Neuron (in vitro differentiated cells): ENCODE measurements around the gene ATG16L2.
"Not testable (repeated sequence)": the region's sequence is repeated elsewhere in the genome, so short reads cannot be mapped to it uniquely, and the experiment has no call there.

Source experiments
- H2AFZ ChIP-seq: one replicate; pipeline ENCODE4 v1.6.1; 2013; ENCODE audit warnings: low read depth, mild to moderate bottlenecking, inconsistent platforms, low read length, moderate library complexity
- H3K27me3 ChIP-seq: one replicate; pipeline ENCODE4 v1.6.1; 2013; ENCODE audit warnings: low read length; ENCODE audit not compliant: insufficient read depth
- H3K36me3 ChIP-seq: one replicate; pipeline ENCODE4 v1.6.1; 2013; ENCODE audit warnings: low read length; ENCODE audit not compliant: insufficient read depth
- H3K4me1 ChIP-seq: one replicate; pipeline ENCODE4 v1.6.1; 2013; ENCODE audit warnings: low read length; ENCODE audit not compliant: insufficient read depth
- H3K4me3 ChIP-seq: 2 replicates; pipeline ENCODE4 v1.5.1; 2013; ENCODE audit warnings: mild to moderate bottlenecking, low read length, moderate library complexity
- H3K9me3 ChIP-seq: one replicate; pipeline ENCODE4 v1.6.1; 2013; ENCODE audit warnings: low read length

Gene ATG16L2

DNA sequence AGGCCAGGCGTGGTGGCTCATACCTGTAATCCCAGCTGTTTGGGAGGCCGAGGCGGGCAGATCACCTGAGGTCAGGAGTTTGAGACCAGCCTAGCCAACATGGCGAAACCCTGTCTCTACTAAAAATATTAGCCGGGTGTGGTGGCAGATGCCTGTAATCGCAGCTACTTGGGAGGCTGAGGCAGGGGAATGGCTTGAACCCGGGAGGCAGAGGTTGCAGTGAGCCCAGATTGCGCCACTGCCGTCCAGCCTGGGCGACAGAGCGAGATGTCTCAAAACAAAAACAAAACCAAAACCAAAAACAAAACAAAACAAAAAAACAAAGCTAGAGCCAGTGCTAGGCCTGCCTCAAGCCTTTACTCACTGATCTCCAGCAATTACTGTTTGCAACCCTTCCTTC is 13.4 kb downstream of the ATG16L2 start:
- H3K27me3 ChIP-seq, H3K36me3 ChIP-seq, H2AFZ ChIP-seq, H3K4me1 ChIP-seq, H3K9me3 ChIP-seq, H3K4me3 ChIP-seq: not testable (repeated sequence)

DNA sequence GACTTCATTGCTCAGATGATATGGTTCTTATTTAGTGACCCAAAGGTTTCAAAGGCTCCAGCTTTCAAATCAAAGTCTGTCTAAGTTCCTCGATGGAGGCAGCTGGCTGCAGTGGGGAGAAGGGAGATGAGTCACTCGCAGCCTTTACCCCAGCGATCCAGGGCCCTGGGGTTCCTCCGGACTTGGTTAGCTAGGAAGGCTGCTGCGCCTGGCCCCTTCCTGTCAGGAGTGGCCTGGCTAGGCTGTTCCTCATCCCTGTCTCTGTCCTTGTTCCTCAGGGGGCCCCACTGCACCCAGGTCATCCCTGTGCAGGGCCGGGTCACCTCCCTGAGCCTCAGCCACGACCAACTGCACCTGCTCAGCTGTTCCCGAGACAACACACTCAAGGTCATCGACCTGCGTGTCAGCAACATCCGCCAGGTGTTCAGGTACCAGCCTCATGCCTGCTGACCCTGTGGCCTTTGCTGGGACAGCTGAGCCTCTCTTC is 13.9 kb downstream of the ATG16L2 start:
- Histone ChIP-seq H3K4me3 (no peak overlapping the region), H3K36me3 (no peaks in the 10 kb centered on the region), H3K9me3 (no peaks in the 10 kb centered on the region), H2AFZ (no peak overlapping the region), H3K27me3 (no peaks in the 10 kb centered on the region), H3K4me1 (peaks cover 4% of the 10 kb centered on the region)

DNA sequence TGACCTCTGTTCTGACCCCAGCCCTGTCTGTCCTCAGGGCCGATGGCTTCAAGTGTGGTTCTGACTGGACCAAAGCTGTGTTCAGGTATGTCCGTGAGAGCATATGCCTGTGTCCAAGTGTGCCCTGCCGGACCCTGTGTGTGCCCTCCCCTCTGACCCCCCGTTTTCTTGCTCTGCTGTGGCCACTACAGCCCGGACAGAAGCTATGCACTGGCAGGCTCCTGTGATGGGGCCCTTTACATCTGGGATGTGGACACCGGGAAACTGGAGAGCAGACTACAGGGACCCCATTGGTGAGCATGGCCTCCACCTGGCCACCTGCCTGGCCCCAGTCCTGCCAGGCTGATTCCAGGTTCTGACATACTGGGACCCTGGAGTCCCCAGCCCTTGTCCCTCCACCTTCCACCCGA is 14.5 kb downstream of the ATG16L2 start:
- no peaks in the 10 kb centered on the region for H3K27me3 ChIP-seq
- H3K4me1 ChIP-seq = peaks cover 4% of the 10 kb centered on the region

DNA sequence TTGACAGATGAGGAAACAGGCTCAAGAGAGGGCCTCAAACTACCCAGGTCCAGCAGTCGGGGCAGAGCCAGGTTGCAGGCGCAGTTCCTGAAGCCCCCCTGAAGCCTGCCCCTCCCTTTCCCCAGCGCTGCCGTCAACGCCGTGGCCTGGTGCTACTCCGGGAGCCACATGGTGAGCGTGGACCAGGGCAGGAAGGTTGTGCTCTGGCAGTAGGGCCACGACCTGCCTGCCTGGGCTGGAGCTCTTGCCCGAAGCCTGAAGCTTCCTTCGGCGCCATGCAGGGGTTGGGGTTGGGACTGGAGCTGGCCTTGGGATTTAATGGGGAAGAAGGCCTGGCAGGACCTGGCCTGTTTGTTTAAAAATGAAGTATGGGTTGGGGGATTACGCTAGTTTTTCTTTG is 15.0 kb downstream of the ATG16L2 start:
- no peak overlapping the region for H2AFZ ChIP-seq
- H3K27me3 ChIP-seq = no peaks in the 10 kb centered on the region
- no peaks in the 10 kb centered on the region for H3K36me3 ChIP-seq
- H3K4me3 ChIP-seq = no peak overlapping the region
- H3K4me1 ChIP-seq = peaks cover 4% of the 10 kb centered on the region
- H3K9me3 ChIP-seq = no peaks in the 10 kb centered on the region

More for the DNA sequence above, 14.5 kb downstream of the ATG16L2 start:
- Histone ChIP-seq H3K9me3 (no peaks in the 10 kb centered on the region), H3K36me3 (no peaks in the 10 kb centered on the region), H2AFZ (no peak overlapping the region), H3K4me3 (no peak overlapping the region)

DNA sequence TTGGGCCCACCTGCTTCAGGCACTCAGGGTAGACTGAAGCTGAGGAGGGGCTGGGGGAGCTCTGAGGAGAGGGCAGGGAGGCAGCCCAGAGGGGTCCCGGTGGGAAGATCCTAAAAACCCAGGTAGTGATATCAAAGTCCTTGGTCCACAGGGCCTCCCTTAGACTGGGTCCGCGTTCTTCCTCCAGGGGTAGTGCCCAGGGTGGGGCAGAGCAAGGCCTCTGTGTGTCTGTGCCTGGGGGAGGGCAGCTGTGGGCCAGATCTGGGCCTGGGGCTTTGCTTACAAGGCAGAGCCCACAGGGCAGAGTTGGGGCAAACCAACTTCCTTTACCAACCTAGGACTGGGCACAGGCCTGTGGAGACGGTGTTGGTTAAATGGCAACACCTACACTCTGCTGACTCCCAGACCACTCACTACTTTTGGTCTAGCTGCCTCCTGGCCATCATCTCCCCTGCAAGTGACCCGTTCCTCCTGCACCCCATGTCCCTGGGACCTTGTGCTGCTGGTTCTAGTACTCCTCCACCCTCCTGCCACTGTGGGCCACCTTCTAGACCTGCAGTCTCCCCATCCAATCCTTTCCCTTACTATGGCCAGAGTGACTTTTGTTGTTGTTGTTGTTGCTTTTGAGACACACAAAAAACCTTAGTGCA is 15.8 kb downstream of the ATG16L2 start:
- no peaks in the 10 kb centered on the region for H3K27me3 ChIP-seq
- H3K4me3 ChIP-seq = no peak overlapping the region
- no peaks in the 10 kb centered on the region for H3K36me3 ChIP-seq
- H3K9me3 ChIP-seq = no peaks in the 10 kb centered on the region
- H2AFZ ChIP-seq = no peak overlapping the region
- H3K4me1 ChIP-seq = peaks cover 4% of the 10 kb centered on the region

DNA sequence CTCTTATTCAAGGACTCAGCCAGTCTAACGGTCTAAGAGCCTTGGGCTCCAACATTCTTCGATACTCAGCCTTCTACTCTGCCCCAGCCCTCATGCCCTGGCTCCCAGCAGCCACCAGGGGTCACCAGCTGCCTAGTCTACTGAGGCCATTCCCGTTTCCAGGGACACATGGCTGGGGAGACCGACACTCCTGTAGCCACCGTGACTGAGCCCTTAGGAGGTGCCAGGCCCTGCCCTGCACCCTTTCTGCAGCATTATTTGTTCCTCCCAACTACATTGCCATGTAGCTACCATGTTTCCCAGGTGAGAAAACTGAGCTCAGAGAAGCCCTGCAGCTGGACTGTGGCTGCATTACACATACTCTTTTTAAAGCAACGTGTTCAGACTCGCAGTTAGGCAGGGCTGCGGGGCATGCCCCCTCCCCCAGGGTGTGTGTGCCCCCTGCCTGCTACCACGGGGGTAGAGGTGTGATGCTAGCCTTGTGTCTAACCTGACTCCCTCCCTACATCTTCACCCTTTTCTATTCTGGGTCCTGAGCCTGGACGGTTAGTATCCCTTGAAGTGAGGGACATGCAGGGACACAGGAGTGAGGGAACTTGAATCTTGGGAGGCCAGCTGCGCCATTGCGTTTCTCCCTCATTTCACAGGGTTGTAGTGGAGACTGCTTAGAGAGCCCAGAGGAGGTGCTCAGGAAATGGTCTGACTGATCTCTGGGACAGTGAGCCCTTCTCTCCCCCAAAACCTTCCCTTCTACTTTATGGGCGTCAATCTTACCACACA is 17.5 kb downstream of the ATG16L2 start:
- Histone ChIP-seq H3K27me3 (no peaks in the 10 kb centered on the region), H3K4me1 (peaks cover 4% of the 10 kb centered on the region), H3K9me3 (no peaks in the 10 kb centered on the region), H3K36me3 (no peaks in the 10 kb centered on the region), H2AFZ (no peak overlapping the region), H3K4me3 (no peak overlapping the region)

DNA sequence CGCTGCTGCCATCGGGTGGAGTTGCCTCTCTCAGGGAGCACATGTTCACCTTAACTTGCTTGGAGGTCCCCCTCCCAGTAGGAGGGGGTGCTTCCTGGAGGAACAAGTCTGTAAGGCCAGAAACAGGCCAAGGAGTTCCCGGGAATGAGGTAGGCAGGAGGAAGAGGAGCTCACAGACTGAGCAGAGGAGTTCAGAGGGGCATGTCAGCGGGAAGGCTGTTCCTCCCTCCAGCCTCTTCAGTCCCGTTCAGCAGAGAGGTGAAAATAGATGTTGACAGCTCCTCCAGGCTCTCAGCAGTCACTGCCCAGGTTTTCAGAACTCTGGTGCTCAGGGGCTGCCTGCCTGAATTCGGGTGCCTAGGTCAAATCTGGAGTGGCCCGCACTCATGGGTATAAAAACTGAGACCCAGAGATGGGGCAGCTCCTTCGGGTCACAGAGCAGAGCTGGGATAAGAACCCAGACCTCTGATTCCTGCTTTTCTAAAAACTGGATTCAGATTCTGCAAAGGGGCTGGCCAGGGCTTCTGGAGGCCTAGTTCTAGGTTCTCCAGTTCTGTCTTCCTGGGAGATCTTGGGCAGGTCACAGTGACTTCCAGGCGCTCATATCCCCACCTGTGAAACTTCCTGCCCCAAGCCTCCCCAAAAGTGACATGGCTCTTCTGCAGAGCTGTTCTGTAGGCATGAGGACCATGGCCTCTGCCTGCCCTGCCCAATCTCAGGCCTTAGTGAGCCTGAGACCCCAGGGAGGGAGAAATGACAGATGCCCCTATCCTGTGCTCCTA is 18.3 kb downstream of the ATG16L2 start:
- H3K4me3 ChIP-seq = no peak overlapping the region
- H3K27me3 ChIP-seq = no peaks in the 10 kb centered on the region
- peaks cover 2% of the 10 kb centered on the region for H3K36me3 ChIP-seq
- H3K4me1 ChIP-seq = peaks cover 4% of the 10 kb centered on the region
- H2AFZ ChIP-seq = no peak overlapping the region
- no peaks in the 10 kb centered on the region for H3K9me3 ChIP-seq

DNA sequence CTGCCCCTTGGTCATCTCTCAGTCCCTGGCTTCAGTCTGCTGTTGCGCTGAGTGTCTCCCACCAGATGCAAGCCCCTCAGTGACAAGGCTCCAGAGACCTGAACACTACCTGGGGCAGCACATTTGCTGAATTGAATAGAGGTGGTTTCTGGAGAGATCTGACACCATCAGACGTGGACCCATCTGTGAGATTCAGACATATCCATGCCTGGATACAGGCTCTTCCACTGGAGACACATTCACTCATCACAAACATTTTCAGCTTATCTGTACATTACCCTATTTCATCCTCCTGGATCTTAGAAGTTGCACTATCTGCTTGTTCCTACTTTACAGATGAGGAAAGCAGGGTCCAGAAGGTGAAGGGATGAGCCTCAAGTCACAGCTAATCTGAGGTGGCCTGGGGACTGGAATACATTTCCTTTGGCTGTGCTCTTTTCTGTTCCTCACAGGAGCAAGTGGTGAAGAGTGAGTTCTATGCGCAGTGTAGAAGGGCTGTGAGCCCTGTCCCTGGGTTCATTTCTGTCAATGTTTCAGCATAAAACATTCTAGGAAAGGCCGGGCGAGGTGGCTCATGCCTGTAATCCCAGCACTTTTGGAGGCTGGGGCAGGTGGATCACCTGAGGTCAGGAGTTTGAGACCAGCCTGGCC is 19.0 kb downstream of the ATG16L2 start:
- Histone ChIP-seq H3K9me3 (no peaks in the 10 kb centered on the region), H3K27me3 (no peaks in the 10 kb centered on the region), H3K4me1 (peaks cover 4% of the 10 kb centered on the region), H2AFZ (no peak overlapping the region), H3K36me3 (peaks cover 10% of the 10 kb centered on the region), H3K4me3 (no peak overlapping the region)

DNA sequence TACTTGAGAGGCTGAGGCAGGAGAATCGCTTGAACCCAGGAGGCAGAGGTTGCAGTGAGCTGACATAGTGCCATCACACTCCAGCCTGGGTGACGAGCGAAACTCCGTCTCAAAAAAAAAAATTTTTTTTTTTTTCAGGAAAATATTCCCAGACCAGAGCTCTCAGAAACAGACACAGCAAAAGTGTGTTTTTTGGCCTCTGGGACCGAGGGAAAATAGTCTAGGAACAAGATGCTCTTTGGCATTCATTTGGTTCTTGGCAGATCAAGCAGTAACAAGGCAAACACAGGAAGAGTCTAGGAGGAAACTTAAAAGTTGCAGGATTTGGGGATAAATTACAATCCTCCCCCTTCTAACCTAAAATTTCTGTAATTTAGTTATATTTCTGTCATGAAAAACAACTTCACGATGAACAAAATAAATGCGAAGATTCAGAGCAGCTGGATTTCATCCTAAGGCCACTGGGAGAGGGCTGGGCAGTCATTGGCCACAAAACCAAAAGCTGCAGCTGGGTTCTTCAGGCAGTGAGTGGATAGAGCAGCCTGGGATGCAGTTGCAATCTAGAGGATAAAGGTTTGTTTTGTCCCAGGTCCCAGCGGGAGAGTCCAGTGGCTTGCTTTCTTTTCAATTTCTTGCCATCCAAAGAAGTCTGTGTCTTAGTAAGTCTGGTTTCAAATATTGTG is 19.7 kb downstream of the ATG16L2 start:
- H3K4me3 ChIP-seq = no peak overlapping the region
- no peaks in the 10 kb centered on the region for H3K27me3 ChIP-seq
- peaks cover 4% of the 10 kb centered on the region for H3K4me1 ChIP-seq
- no peak overlapping the region for H2AFZ ChIP-seq
- H3K36me3 ChIP-seq = peaks cover 17% of the 10 kb centered on the region
- H3K9me3 ChIP-seq = no peaks in the 10 kb centered on the region

DNA sequence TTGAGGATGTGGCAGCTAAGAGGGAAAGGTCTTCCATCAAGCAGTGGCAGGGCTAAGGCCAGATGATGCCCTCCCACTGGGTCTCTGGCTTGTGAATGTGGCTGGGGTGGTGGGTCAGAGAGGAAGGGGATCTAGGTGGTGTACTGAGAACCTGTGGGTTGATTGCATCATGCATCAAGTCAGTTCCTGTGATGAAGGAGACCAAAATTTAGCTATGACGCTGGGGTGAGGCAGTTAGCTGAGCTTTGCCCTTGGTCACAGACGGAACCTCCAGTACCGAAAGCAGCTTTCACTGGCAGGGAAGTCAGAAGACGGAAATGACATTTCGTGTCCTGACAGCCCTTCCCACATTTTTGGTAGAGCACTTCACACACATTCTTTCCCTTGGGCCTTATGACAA is 20.7 kb downstream of the ATG16L2 start:
- Histone ChIP-seq H3K36me3 (peaks cover 26% of the 10 kb centered on the region), H3K27me3 (no peaks in the 10 kb centered on the region), H2AFZ (no peak overlapping the region), H3K4me1 (peaks cover 4% of the 10 kb centered on the region), H3K4me3 (no peak overlapping the region), H3K9me3 (no peaks in the 10 kb centered on the region)

DNA sequence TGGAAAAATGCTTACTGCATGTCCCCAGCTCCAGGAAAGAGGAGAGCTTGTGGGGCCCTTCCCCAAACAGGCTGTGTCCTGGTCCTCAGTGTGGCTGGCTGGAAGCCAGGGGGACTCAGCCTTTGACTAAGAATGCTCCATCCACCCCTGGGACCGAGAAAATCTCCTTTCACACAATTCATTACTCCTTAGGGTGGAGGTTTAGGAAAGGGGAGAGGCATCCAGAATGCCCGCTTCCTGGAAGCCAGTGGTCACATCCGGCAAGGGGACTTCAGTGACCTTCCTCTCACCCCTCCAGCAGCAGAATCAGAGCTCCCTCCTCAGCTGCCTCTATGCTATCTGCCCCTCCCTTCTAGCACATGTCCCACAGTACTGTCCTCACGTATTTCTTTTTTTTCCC is 21.9 kb downstream of the ATG16L2 start:
- no peak overlapping the region for H3K4me3 ChIP-seq
- H3K4me1 ChIP-seq = peaks cover 4% of the 10 kb centered on the region
- no peaks in the 10 kb centered on the region for H3K9me3 ChIP-seq
- H2AFZ ChIP-seq = no peak overlapping the region
- H3K27me3 ChIP-seq = no peaks in the 10 kb centered on the region
- H3K36me3 ChIP-seq = peaks cover 36% of the 10 kb centered on the region

DNA sequence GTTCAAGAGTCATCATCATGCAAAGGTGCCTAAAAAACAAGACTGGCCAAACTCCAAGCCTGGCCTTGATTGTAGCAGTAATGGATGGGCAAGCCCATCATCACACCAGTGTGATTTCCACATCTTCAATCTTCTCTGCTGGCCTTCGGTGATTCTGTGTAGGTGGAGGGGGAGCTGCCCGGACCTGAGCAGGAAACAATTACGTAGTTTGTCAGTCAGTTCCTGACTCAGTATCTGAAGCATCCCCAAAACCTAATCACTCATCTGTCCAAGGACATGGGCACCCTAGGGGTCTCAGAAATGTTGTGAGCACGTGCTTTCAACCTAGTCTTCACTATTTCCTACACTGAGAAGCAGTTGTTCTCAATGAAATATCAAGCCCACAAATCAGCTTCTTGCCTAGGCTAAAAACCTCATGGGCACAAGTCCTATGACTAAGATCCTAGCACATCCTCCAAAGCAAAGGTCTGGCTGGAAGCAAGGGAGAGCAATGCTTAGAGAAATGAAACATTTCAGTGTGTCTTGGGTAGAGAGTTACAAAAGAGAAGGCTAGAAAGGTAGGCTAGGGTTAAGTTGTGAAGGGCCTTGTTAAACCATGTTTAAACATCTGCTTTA is 24.6 kb downstream of the ATG16L2 start:
- Histone ChIP-seq H3K4me1 (no peaks in the 10 kb centered on the region), H3K4me3 (no peak overlapping the region), H2AFZ (no peak overlapping the region), H3K9me3 (no peaks in the 10 kb centered on the region), H3K27me3 (no peaks in the 10 kb centered on the region), H3K36me3 (peaks cover 50% of the 10 kb centered on the region)
